AG04450 (cell line): Measurements from ENCODE around the gene NAPG. TPM values are rescaled to one million over a fixed set of nuclear protein-coding genes. Genes with fewer than 3 reads are reported as not detected.
"Not testable (repeated sequence)": the region's sequence is repeated elsewhere in the genome, so short reads cannot be mapped to it uniquely, and the experiment has no call there.

Experiments used
- CTCF ChIA-PET: fragments of 300-600, 350-600 bp; formaldehyde crosslinking; extraction: SDS; loops from one replicate; lab custom pipeline; 2022; ENCODE audit warnings: antibody characterized with exemption, inconsistent platforms; lab: Charles Lee
- POLR2A ChIA-PET: fragments of 350-600 bp; formaldehyde crosslinking; extraction: SDS; loops from one replicate; lab custom pipeline; 2021; ENCODE audit warnings: antibody characterized with exemption, inconsistent platforms; lab: Yijun Ruan, JAX
- DNase-seq: peaks from one replicate; pipeline ENCODE4 v3.0.0-alpha.2; 2011; ENCODE audit warnings: low read depth, low spot score
- H3K27ac ChIP-seq: one replicate; pipeline ENCODE4 v1.5.1; 2012; ENCODE audit warnings: low read depth, low read length, control low read depth
- H3K27me3 ChIP-seq: one replicate; pipeline ENCODE4 v1.6.0; 2012; ENCODE audit warnings: low read length; ENCODE audit not compliant: control insufficient read depth, insufficient read depth
- H3K4me3 ChIP-seq: 2 replicates; pipeline ENCODE4 v1.5.1; 2011; ENCODE audit warnings: mild to moderate bottlenecking, low read depth, low read length, control low read depth
- H3K9me3 ChIP-seq: 2 replicates; pipeline ENCODE4 v1.5.1; 2012; ENCODE audit warnings: low read length; ENCODE audit not compliant: control insufficient read depth, insufficient read depth
- polyA plus RNA-seq: library from polyadenylated mRNA; depleted of rRNA; stranded (reverse); fragments of >200 nt; gene quantifications from 2 replicates; pipeline ENCODE4 v1.2.3, GENCODE V29; 2011
- TF ChIP-seq, protein P1 (sequence below): IDR thresholded peaks from 2 replicates; pipeline ENCODE4 v1.5.1; 2011; ENCODE audit warnings: low read depth, low read length, control low read depth, inconsistent platforms

NAPG gene
- polyA plus RNA-seq, 1 experiment: 19.8 TPM

- CTCF ChIA-PET: interaction anchor here (2.0 kb wide), 1 partner anchor 31 kb away, joined by 5 read pairs; no protein-coding TSS in a partner anchor
These were observed 4.2 kb downstream of the NAPG start for GRCh38 chr18:10530002-10530401.

DNA sequence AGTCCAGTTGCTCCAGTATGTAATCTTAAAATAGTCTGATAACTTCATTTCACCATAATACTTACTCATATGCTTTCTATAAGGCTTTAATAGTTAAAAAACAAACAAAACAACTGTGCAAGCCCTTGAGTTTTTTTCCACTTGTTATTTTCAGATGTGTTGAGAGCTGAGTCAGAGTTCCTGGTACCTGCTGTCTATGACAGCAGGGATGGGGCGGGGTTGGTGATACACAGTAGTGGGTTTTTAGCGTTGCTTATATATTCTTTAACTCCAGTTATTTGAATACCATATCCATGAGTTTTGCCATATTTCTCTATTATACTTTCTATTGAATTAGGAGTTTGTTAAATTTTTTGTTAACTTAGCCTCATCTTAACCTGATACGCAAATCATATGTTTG lies 5.0 kb downstream of the NAPG start:
- TF ChIP-seq, protein P1, sequence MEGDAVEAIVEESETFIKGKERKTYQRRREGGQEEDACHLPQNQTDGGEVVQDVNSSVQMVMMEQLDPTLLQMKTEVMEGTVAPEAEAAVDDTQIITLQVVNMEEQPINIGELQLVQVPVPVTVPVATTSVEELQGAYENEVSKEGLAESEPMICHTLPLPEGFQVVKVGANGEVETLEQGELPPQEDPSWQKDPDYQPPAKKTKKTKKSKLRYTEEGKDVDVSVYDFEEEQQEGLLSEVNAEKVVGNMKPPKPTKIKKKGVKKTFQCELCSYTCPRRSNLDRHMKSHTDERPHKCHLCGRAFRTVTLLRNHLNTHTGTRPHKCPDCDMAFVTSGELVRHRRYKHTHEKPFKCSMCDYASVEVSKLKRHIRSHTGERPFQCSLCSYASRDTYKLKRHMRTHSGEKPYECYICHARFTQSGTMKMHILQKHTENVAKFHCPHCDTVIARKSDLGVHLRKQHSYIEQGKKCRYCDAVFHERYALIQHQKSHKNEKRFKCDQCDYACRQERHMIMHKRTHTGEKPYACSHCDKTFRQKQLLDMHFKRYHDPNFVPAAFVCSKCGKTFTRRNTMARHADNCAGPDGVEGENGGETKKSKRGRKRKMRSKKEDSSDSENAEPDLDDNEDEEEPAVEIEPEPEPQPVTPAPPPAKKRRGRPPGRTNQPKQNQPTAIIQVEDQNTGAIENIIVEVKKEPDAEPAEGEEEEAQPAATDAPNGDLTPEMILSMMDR: no peak
- Histone ChIP-seq H3K4me3 (no peak overlapping the region), H3K9me3 (no peaks in the 10 kb centered on the region), H3K27ac (no peak overlapping the region), H3K27me3 (no peaks in the 10 kb centered on the region)
- POLR2A ChIA-PET: no interaction called here
- DNase-seq: no peak
- CTCF ChIA-PET: interaction anchor here (2.0 kb wide), 1 partner anchor 30 kb away, joined by 5 read pairs; no protein-coding TSS in a partner anchor

More at GRCh38 chr18:10530002-10530401, 4.2 kb downstream of the NAPG start:
- POLR2A ChIA-PET: no interaction called here
- TF ChIP-seq, protein P1: no peak
- no peaks in the 10 kb centered on the region for H3K27me3 ChIP-seq
- no peak for DNase-seq
- no peak overlapping the region for H3K27ac ChIP-seq
- no peak overlapping the region for H3K4me3 ChIP-seq
- no peaks in the 10 kb centered on the region for H3K9me3 ChIP-seq

- POLR2A ChIA-PET: no interaction called here
- CTCF ChIA-PET: interaction anchor here (1.7 kb wide), 1 partner anchor 27 kb away, joined by 7 read pairs; no protein-coding TSS in a partner anchor
- no peak for DNase-seq
- H3K9me3 ChIP-seq: no peaks in the 10 kb centered on the region
- no peak overlapping the region for H3K27ac ChIP-seq
- no peak overlapping the region for H3K4me3 ChIP-seq
- no peaks in the 10 kb centered on the region for H3K27me3 ChIP-seq
- TF ChIP-seq, protein P1: no peak
These were observed 7.3 kb downstream of the NAPG start for GRCh38 chr18:10533111-10533510.

DNA sequence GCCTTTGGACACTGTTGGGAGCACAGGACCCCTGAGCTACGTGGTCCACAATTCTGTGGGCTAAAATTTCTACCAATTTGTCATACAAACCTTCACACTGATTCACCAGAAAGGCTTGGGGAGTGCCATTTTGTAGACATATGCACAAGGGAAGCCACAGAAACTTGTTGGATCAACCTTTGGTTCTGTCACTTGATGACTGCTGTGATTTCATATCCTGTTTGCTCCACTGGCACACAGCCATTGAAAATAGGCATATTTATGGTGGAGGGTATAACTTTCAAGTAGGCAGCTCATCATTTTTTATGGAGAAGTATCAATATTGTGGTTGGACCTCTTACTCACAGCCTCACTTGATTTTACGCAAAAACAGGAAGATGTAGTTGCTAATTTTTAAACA lies 10.5 kb downstream of the NAPG start:
- TF ChIP-seq, protein P1: no peak
- Histone ChIP-seq H3K27me3 (no peaks in the 10 kb centered on the region), H3K4me3 (no peak overlapping the region), H3K27ac (no peak overlapping the region), H3K9me3 (no peaks in the 10 kb centered on the region)
- DNase-seq: no peak
- ChIA-PET CTCF (interaction anchor here (1.0 to 2.4 kb wide), 4 partner anchors 8 to 564 kb away, joined by 3 to 11 read pairs (median 6); no protein-coding TSS in a partner anchor), POLR2A (no interaction called here)

DNA sequence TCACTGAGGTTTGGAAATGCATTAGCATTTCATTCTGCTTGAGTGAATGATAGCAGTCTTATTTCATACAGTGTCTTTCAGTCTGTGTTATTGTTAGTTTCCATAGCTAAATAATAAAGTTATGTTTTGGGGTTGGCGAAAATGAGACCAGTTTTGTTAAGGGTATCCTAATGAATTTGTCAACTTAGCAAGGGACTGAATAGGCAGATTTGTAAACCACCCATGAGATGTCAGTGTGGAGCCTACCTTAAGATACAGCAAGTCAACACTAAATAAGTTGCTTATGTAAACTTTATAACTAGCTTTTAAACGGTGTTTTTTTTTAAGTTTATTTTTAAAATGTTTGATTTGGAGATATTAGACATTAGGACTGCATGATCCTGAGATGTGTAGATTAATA lies 11.9 kb downstream of the NAPG start:
- TF ChIP-seq, protein P1: no peak
- Histone ChIP-seq H3K27me3 (no peaks in the 10 kb centered on the region), H3K9me3 (no peaks in the 10 kb centered on the region), H3K4me3 (no peak overlapping the region), H3K27ac (no peak overlapping the region)
- CTCF ChIA-PET: interaction anchor here (1.5 kb wide), 1 partner anchor 23 kb away, joined by 4 read pairs; no protein-coding TSS in a partner anchor
- DNase-seq: no peak
- POLR2A ChIA-PET: no interaction called here

- H3K9me3 ChIP-seq, H3K27ac ChIP-seq, DNase-seq, H3K4me3 ChIP-seq, H3K27me3 ChIP-seq, POLR2A ChIA-PET: not testable (repeated sequence)
- CTCF ChIA-PET: interaction anchor here (1.3 kb wide), 1 partner anchor 21 kb away, joined by 7 read pairs; no protein-coding TSS in a partner anchor
These were observed 13.3 kb downstream of the NAPG start for GRCh38 chr18:10539124-10539523.
